SK-N-SH (cell line): ENCODE data around the gene OXER1. TPM values are rescaled to one million over a fixed set of nuclear protein-coding genes. Genes with fewer than 3 reads are reported as not detected.

Experiments
- CTCF ChIA-PET: fragments of 300-600, 350-600 bp; formaldehyde crosslinking; extraction: SDS; loops from one replicate; lab custom pipeline; 2021; lab: Yijun Ruan, JAX
- POLR2A ChIA-PET: fragments of 350-600 bp; sonication (Branson Sonifier 250); formaldehyde crosslinking; extraction: SDS; loops from one replicate; lab custom pipeline; 2020; ENCODE audit warnings: antibody characterized with exemption, inconsistent platforms; lab: Yijun Ruan, JAX
- DNase-seq: peaks from one replicate; pipeline ENCODE4 v3.0.0; 2012
- H2AFZ ChIP-seq: fragments of 200-600 bp; sonication (generic); 2 replicates; pipeline ENCODE4 v1.8.1; 2016; ENCODE audit warnings: antibody characterized with exemption, mild to moderate bottlenecking, low read depth
- H3F3A ChIP-seq: fragments of 200-600 bp; sonication (generic); replicated peaks from 2 replicates; pipeline ENCODE3; 2016; ENCODE audit warnings: antibody characterized with exemption, mild to moderate bottlenecking; ENCODE audit not compliant: insufficient read depth
- H3K27ac ChIP-seq, 2 experiments: fragments of 200-500 bp in 1 of 2; fragments of 200-600 bp in 1 of 2; sonication (Bioruptor generic) in 1 of 2; sonication (generic), shearing (Covaris generic) in 1 of 2; 2 replicates each; pipeline versions ENCODE4 v1.5.1 to v1.6.1; 2014 to 2016; ENCODE audit warnings: low read depth in 2 of 2, inconsistent platforms in 1 of 2, low read length in 1 of 2, mild to moderate bottlenecking in 1 of 2, mixed read lengths in 1 of 2
- H3K27me3 ChIP-seq: fragments of 200-600 bp; sonication (generic), shearing (Covaris generic); 2 replicates; pipeline ENCODE4 v1.6.1; 2016; ENCODE audit warnings: mixed run types; ENCODE audit not compliant: insufficient read depth
- H3K36me3 ChIP-seq, 2 experiments: fragments of 200-500 bp in 1 of 2; fragments of 200-600 bp in 1 of 2; sonication (Bioruptor generic) in 1 of 2; sonication (generic) in 1 of 2; replicated peaks in 1 of 2; 2 replicates each; pipeline versions ENCODE3 to v1.5.1; 2014 to 2016; ENCODE audit warnings: low read length in 1 of 2, mild to moderate bottlenecking in 1 of 2; ENCODE audit not compliant: insufficient read depth in 2 of 2, control insufficient read depth in 1 of 2
- H3K4me1 ChIP-seq, 2 experiments: fragments of 200-500 bp in 1 of 2; fragments of 200-600 bp in 1 of 2; sonication (Bioruptor generic) in 1 of 2; sonication (generic), shearing (Covaris generic) in 1 of 2; 2 replicates each; pipeline versions ENCODE4 v1.5.1 to v1.6.1; 2014 to 2016; ENCODE audit warnings: low read depth in 1 of 2, low read length in 1 of 2, mixed run types in 1 of 2; ENCODE audit not compliant: insufficient read depth in 2 of 2, control insufficient read depth in 1 of 2
- H3K4me2 ChIP-seq: fragments of 200-600 bp; sonication (generic), shearing (Covaris generic); 2 replicates; pipeline ENCODE4 v1.6.1; 2017; ENCODE audit warnings: mixed run types
- H3K4me3 ChIP-seq, 2 experiments: fragments of 200-500 bp in 1 of 2; fragments of 200-600 bp in 1 of 2; sonication (Bioruptor generic) in 1 of 2; sonication (generic), shearing (Covaris generic) in 1 of 2; 2 replicates each; pipeline versions ENCODE4 v1.5.1 to v1.8.1; 2014 to 2016; ENCODE audit warnings: low read depth in 2 of 2, inconsistent platforms in 1 of 2, low read length in 1 of 2, mild to moderate bottlenecking in 1 of 2, mixed read lengths in 1 of 2, moderate library complexity in 1 of 2
- H3K79me2 ChIP-seq: fragments of 200-600 bp; sonication (generic); 2 replicates; pipeline ENCODE4 v1.8.1; 2017; ENCODE audit warnings: mild to moderate bottlenecking; ENCODE audit not compliant: insufficient read depth
- H3K9ac ChIP-seq: fragments of 200-600 bp; sonication (generic); 2 replicates; pipeline ENCODE4 v1.6.1; 2017; ENCODE audit warnings: mixed run types
- H3K9me2 ChIP-seq: fragments of 200-600 bp; sonication (generic); 2 replicates; pipeline ENCODE4 v1.6.1; 2017; ENCODE audit warnings: mixed run types
- H3K9me3 ChIP-seq: fragments of 200-600 bp; sonication (generic); 2 replicates; pipeline ENCODE4 v1.6.1; 2017; ENCODE audit warnings: mixed run types, mild to moderate bottlenecking, moderate library complexity
- H4K20me1 ChIP-seq: fragments of 200-600 bp; sonication (generic); 2 replicates; pipeline ENCODE4 v1.6.1; 2017; ENCODE audit warnings: mild to moderate bottlenecking, mixed run types; ENCODE audit not compliant: insufficient read depth
- EZH2phosphoT487 ChIP-seq: fragments of 200-600 bp; sonication (generic); IDR thresholded peaks from 2 replicates; pipeline ENCODE4 v1.6.1; 2017; ENCODE audit warnings: low read depth, mixed run types, mild to moderate bottlenecking, antibody characterized with exemption, moderate library complexity, borderline replicate concordance
- FOSL2 ChIP-seq: IDR thresholded peaks from 2 replicates; pipeline ENCODE4 v1.4.0; 2012; ENCODE audit warnings: low read depth, mild to moderate bottlenecking, moderate library complexity, borderline replicate concordance
- GATA2 ChIP-seq: sonication (generic); formaldehyde crosslinking; IDR thresholded peaks from 2 replicates; pipeline ENCODE4 v1.5.0; 2020; ENCODE audit warnings: mild to moderate bottlenecking, missing genetic modification reagents
- NFIC ChIP-seq: IDR thresholded peaks from 2 replicates; pipeline ENCODE4 v1.4.0; 2012; ENCODE audit warnings: borderline replicate concordance
- POLR2AphosphoS5 ChIP-seq: IDR thresholded peaks from 2 replicates; pipeline ENCODE4 v1.6.1; 2012; ENCODE audit warnings: low read depth, low read length
- REST ChIP-seq: IDR thresholded peaks from 2 replicates; pipeline ENCODE4 v1.6.1; 2012; ENCODE audit warnings: mild to moderate bottlenecking, low read depth, low read length, moderate library complexity
- RXRA ChIP-seq: IDR thresholded peaks from 2 replicates; pipeline ENCODE4 v1.4.0; 2012; ENCODE audit warnings: low read depth, mild to moderate bottlenecking, borderline replicate concordance
- SMC3 ChIP-seq: IDR thresholded peaks from 2 replicates; pipeline ENCODE4 v1.6.1; 2012; ENCODE audit warnings: low read depth, low read length, improper control_type of control experiment
- USF2 ChIP-seq: fragments of 150-350 bp; IDR thresholded peaks from 2 replicates; pipeline ENCODE4 v1.6.1; 2017; ENCODE audit warnings: antibody characterized with exemption, low read length, low read depth, borderline replicate concordance
- WGBS: methylation state at CpG from one replicate; pipeline ENCODE4 v1.1.6; 2017; ENCODE audit warnings: low lambda C conversion rate; 5-methylcytosine and 5-hydroxymethylcytosine counted together
- polyA plus RNA-seq, 3 experiments: library from polyadenylated mRNA; depleted of rRNA; stranded (reverse); fragments of >200 nt; gene quantifications; 2 replicates each; pipeline ENCODE4 v1.2.3, GENCODE V29; 2012
- TF ChIP-seq, protein P1 (sequence below): IDR thresholded peaks from 2 replicates; pipeline ENCODE4 v1.4.0; 2012; ENCODE audit warnings: low read depth, borderline replicate concordance
- TF ChIP-seq, protein P2 (sequence below): fragments of 200-600 bp; sonication (generic); IDR thresholded peaks from 2 replicates; pipeline ENCODE4 v1.6.1; 2017; ENCODE audit warnings: antibody characterized with exemption, mild to moderate bottlenecking, moderate library complexity

Gene OXER1
- polyA plus RNA-seq, 1 of the 3 experiments (the other 2 are of a cell fraction): not detected

DNA sequence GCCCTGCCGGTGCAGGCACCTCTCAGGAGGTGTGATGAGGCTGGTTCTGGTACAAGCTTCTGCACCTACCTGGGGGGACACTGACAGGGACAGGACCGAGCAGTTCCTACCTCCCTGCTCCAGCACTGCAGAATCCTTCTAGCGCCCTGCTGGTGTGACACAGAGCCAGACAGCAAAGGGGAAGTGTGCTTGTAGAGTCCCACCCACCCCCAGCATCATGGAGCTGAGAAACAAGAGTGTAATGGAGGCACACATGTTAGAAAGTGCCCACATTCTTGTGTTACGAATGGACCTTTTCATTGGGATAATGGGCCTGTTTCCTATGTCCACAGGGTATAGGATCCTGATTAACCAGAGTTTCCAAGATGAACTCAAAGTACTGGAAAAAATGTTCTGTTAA, 38.3 kb downstream of the OXER1 start:
- ChIA-PET CTCF (no interaction called here), POLR2A (no interaction called here)
- WGBS: 95% methylated on average over 3 of the region's 4 CpGs
- no peaks in the 10 kb centered on the region for H3K27me3 ChIP-seq
- H3K36me3 ChIP-seq: no peaks in the 10 kb centered on the region
- DNase-seq: no peak
- TF ChIP-seq, protein P1, sequence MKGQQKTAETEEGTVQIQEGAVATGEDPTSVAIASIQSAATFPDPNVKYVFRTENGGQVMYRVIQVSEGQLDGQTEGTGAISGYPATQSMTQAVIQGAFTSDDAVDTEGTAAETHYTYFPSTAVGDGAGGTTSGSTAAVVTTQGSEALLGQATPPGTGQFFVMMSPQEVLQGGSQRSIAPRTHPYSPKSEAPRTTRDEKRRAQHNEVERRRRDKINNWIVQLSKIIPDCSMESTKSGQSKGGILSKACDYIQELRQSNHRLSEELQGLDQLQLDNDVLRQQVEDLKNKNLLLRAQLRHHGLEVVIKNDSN: no peak
- TF ChIP-seq REST (no peak), POLR2AphosphoS5 (no peak)
- no peak overlapping the region for H3K4me2 ChIP-seq
- peaks cover 8% of the 10 kb centered on the region; the same call in 1 of the 2 replicates for H3K9me3 ChIP-seq
- no peak overlapping the region for H3K27ac ChIP-seq
- no peak overlapping the region for H2AFZ ChIP-seq
- no peaks in the 10 kb centered on the region for H3F3A ChIP-seq
- H3K9me2 ChIP-seq: no peaks in the 10 kb centered on the region
- no peak overlapping the region for H3K4me3 ChIP-seq
- no peaks in the 10 kb centered on the region for H3K4me1 ChIP-seq
- H3K79me2 ChIP-seq: no peaks in the 10 kb centered on the region
- no peak overlapping the region for H3K9ac ChIP-seq
- H4K20me1 ChIP-seq: no peaks in the 10 kb centered on the region

DNA sequence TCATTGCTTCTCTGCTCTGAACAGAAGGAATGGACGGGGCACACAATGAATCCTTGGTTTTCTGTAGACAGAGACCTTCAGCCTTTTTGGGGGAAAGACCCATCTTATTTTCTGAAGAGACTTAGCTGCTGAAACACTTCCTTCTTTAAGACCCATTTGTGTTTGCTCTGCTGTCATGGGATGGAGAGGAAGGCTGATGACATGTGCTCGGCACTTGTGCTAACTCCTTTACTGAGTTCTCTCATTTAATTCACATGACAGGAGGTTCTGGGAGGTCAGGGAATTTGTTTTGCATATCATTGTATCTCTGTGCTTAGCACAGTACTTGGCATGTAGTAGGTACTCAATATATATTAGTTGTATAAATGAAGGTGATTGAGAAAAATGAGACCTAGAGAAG, 39.0 kb downstream of the OXER1 start:
- H3F3A ChIP-seq: no peaks in the 10 kb centered on the region
- ChIA-PET POLR2A (no interaction called here), CTCF (no interaction called here)
- 93% methylated on average over 2 of the region's 2 CpGs for WGBS
- H2AFZ ChIP-seq: no peak overlapping the region
- H3K27me3 ChIP-seq: no peaks in the 10 kb centered on the region
- H3K4me1 ChIP-seq: no peaks in the 10 kb centered on the region
- H3K4me2 ChIP-seq: no peak overlapping the region
- no peak overlapping the region for H3K4me3 ChIP-seq
- H4K20me1 ChIP-seq: no peaks in the 10 kb centered on the region
- no peaks in the 10 kb centered on the region for H3K36me3 ChIP-seq
- peaks cover 6% of the 10 kb centered on the region; the same call in 1 of the 2 replicates for H3K9me3 ChIP-seq
- TF ChIP-seq FOSL2 (no peak), SMC3 (no peak), GATA2 (CRISPR knock-in tag) (no peak), RXRA (no peak), EZH2phosphoT487 (no peak), USF2 (no peak), REST (no peak), NFIC (no peak)
- TF ChIP-seq, protein P2, sequence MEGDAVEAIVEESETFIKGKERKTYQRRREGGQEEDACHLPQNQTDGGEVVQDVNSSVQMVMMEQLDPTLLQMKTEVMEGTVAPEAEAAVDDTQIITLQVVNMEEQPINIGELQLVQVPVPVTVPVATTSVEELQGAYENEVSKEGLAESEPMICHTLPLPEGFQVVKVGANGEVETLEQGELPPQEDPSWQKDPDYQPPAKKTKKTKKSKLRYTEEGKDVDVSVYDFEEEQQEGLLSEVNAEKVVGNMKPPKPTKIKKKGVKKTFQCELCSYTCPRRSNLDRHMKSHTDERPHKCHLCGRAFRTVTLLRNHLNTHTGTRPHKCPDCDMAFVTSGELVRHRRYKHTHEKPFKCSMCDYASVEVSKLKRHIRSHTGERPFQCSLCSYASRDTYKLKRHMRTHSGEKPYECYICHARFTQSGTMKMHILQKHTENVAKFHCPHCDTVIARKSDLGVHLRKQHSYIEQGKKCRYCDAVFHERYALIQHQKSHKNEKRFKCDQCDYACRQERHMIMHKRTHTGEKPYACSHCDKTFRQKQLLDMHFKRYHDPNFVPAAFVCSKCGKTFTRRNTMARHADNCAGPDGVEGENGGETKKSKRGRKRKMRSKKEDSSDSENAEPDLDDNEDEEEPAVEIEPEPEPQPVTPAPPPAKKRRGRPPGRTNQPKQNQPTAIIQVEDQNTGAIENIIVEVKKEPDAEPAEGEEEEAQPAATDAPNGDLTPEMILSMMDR: no peak
- no peak overlapping the region for H3K9ac ChIP-seq
- H3K79me2 ChIP-seq: no peaks in the 10 kb centered on the region
- H3K9me2 ChIP-seq: no peaks in the 10 kb centered on the region
- no peak for DNase-seq
- no peak overlapping the region for H3K27ac ChIP-seq
